SK-N-SH (cell line): Measurements from ENCODE around the gene DDX51. TPM values are rescaled to one million over a fixed set of nuclear protein-coding genes. Genes with fewer than 3 reads are reported as not detected.
A peak's percentile ranks its signal among the peaks of the same experiment; 100 is the strongest.

Experiments used
- CTCF ChIA-PET: fragments of 300-600, 350-600 bp; formaldehyde crosslinking; extraction: SDS; loops from one replicate; lab custom pipeline; 2021; lab: Yijun Ruan, JAX
- POLR2A ChIA-PET: fragments of 350-600 bp; sonication (Branson Sonifier 250); formaldehyde crosslinking; extraction: SDS; loops from one replicate; lab custom pipeline; 2020; ENCODE audit warnings: antibody characterized with exemption, inconsistent platforms; lab: Yijun Ruan, JAX
- DNase-seq: peaks from one replicate; pipeline ENCODE4 v3.0.0; 2012
- H2AFZ ChIP-seq: fragments of 200-600 bp; sonication (generic); 2 replicates; pipeline ENCODE4 v1.8.1; 2016; ENCODE audit warnings: antibody characterized with exemption, mild to moderate bottlenecking, low read depth
- H3F3A ChIP-seq: fragments of 200-600 bp; sonication (generic); replicated peaks from 2 replicates; pipeline ENCODE3; 2016; ENCODE audit warnings: antibody characterized with exemption, mild to moderate bottlenecking; ENCODE audit not compliant: insufficient read depth
- H3K27ac ChIP-seq, 2 experiments: fragments of 200-500 bp in 1 of 2; fragments of 200-600 bp in 1 of 2; sonication (Bioruptor generic) in 1 of 2; sonication (generic), shearing (Covaris generic) in 1 of 2; 2 replicates each; pipeline versions ENCODE4 v1.5.1 to v1.6.1; 2014 to 2016; ENCODE audit warnings: low read depth in 2 of 2, inconsistent platforms in 1 of 2, low read length in 1 of 2, mild to moderate bottlenecking in 1 of 2, mixed read lengths in 1 of 2
- H3K27me3 ChIP-seq: fragments of 200-600 bp; sonication (generic), shearing (Covaris generic); 2 replicates; pipeline ENCODE4 v1.6.1; 2016; ENCODE audit warnings: mixed run types; ENCODE audit not compliant: insufficient read depth
- H3K36me3 ChIP-seq, 2 experiments: fragments of 200-500 bp in 1 of 2; fragments of 200-600 bp in 1 of 2; sonication (Bioruptor generic) in 1 of 2; sonication (generic) in 1 of 2; replicated peaks in 1 of 2; 2 replicates each; pipeline versions ENCODE3 to v1.5.1; 2014 to 2016; ENCODE audit warnings: low read length in 1 of 2, mild to moderate bottlenecking in 1 of 2; ENCODE audit not compliant: insufficient read depth in 2 of 2, control insufficient read depth in 1 of 2
- H3K4me1 ChIP-seq, 2 experiments: fragments of 200-500 bp in 1 of 2; fragments of 200-600 bp in 1 of 2; sonication (Bioruptor generic) in 1 of 2; sonication (generic), shearing (Covaris generic) in 1 of 2; 2 replicates each; pipeline versions ENCODE4 v1.5.1 to v1.6.1; 2014 to 2016; ENCODE audit warnings: low read depth in 1 of 2, low read length in 1 of 2, mixed run types in 1 of 2; ENCODE audit not compliant: insufficient read depth in 2 of 2, control insufficient read depth in 1 of 2
- H3K4me2 ChIP-seq: fragments of 200-600 bp; sonication (generic), shearing (Covaris generic); 2 replicates; pipeline ENCODE4 v1.6.1; 2017; ENCODE audit warnings: mixed run types
- H3K4me3 ChIP-seq, 2 experiments: fragments of 200-500 bp in 1 of 2; fragments of 200-600 bp in 1 of 2; sonication (Bioruptor generic) in 1 of 2; sonication (generic), shearing (Covaris generic) in 1 of 2; 2 replicates each; pipeline versions ENCODE4 v1.5.1 to v1.8.1; 2014 to 2016; ENCODE audit warnings: low read depth in 2 of 2, inconsistent platforms in 1 of 2, low read length in 1 of 2, mild to moderate bottlenecking in 1 of 2, mixed read lengths in 1 of 2, moderate library complexity in 1 of 2
- H3K79me2 ChIP-seq: fragments of 200-600 bp; sonication (generic); 2 replicates; pipeline ENCODE4 v1.8.1; 2017; ENCODE audit warnings: mild to moderate bottlenecking; ENCODE audit not compliant: insufficient read depth
- H3K9ac ChIP-seq: fragments of 200-600 bp; sonication (generic); 2 replicates; pipeline ENCODE4 v1.6.1; 2017; ENCODE audit warnings: mixed run types
- H3K9me2 ChIP-seq: fragments of 200-600 bp; sonication (generic); 2 replicates; pipeline ENCODE4 v1.6.1; 2017; ENCODE audit warnings: mixed run types
- H3K9me3 ChIP-seq: fragments of 200-600 bp; sonication (generic); 2 replicates; pipeline ENCODE4 v1.6.1; 2017; ENCODE audit warnings: mixed run types, mild to moderate bottlenecking, moderate library complexity
- H4K20me1 ChIP-seq: fragments of 200-600 bp; sonication (generic); 2 replicates; pipeline ENCODE4 v1.6.1; 2017; ENCODE audit warnings: mild to moderate bottlenecking, mixed run types; ENCODE audit not compliant: insufficient read depth
- CHD2 ChIP-seq: fragments of 150-350 bp; IDR thresholded peaks from 2 replicates; pipeline ENCODE4 v1.6.1; 2018; ENCODE audit warnings: low read length; ENCODE audit not compliant: partially characterized antibody
- ELF1 ChIP-seq: IDR thresholded peaks from 2 replicates; pipeline ENCODE4 v1.4.0; 2012
- EZH2phosphoT487 ChIP-seq: fragments of 200-600 bp; sonication (generic); IDR thresholded peaks from 2 replicates; pipeline ENCODE4 v1.6.1; 2017; ENCODE audit warnings: low read depth, mixed run types, mild to moderate bottlenecking, antibody characterized with exemption, moderate library complexity, borderline replicate concordance
- FOXJ3 ChIP-seq: sonication (generic); formaldehyde crosslinking; IDR thresholded peaks from 2 replicates; pipeline ENCODE4 v1.5.1; 2020; ENCODE audit warnings: mild to moderate bottlenecking, missing genetic modification reagents
- GATA2 ChIP-seq: sonication (generic); formaldehyde crosslinking; IDR thresholded peaks from 2 replicates; pipeline ENCODE4 v1.5.0; 2020; ENCODE audit warnings: mild to moderate bottlenecking, missing genetic modification reagents
- MEF2A ChIP-seq: IDR thresholded peaks from 2 replicates; pipeline ENCODE4 v1.4.0; 2012; ENCODE audit warnings: low read depth, borderline replicate concordance
- PBX3 ChIP-seq: IDR thresholded peaks from 2 replicates; pipeline ENCODE4; 2012
- POLR2AphosphoS5 ChIP-seq: IDR thresholded peaks from 2 replicates; pipeline ENCODE4 v1.6.1; 2012; ENCODE audit warnings: low read depth, low read length
- RAD21 ChIP-seq: IDR thresholded peaks from 2 replicates; pipeline ENCODE4 v1.6.1; 2012; ENCODE audit warnings: mild to moderate bottlenecking, low read length
- RFX5 ChIP-seq: IDR thresholded peaks from 2 replicates; pipeline ENCODE4 v1.6.1; 2012; ENCODE audit warnings: mild to moderate bottlenecking, improper control_type of control experiment, low read length
- RXRA ChIP-seq: IDR thresholded peaks from 2 replicates; pipeline ENCODE4 v1.4.0; 2012; ENCODE audit warnings: low read depth, mild to moderate bottlenecking, borderline replicate concordance
- SMC3 ChIP-seq: IDR thresholded peaks from 2 replicates; pipeline ENCODE4 v1.6.1; 2012; ENCODE audit warnings: low read depth, low read length, improper control_type of control experiment
- TAF1 ChIP-seq: IDR thresholded peaks from 2 replicates; pipeline ENCODE4 v1.6.1; 2012; ENCODE audit warnings: low read depth, mild to moderate bottlenecking, low read length, moderate library complexity, borderline replicate concordance
- TCF12 ChIP-seq: IDR thresholded peaks from 2 replicates; pipeline ENCODE4 v1.4.0; 2012
- TEAD4 ChIP-seq: IDR thresholded peaks from 2 replicates; pipeline ENCODE4 v1.4.0; 2012; ENCODE audit warnings: mild to moderate bottlenecking, borderline replicate concordance; ENCODE audit not compliant: insufficient read depth
- YY1 ChIP-seq: IDR thresholded peaks from 2 replicates; pipeline ENCODE4 v1.4.0; 2012; ENCODE audit warnings: low read depth, mild to moderate bottlenecking
- WGBS: methylation state at CpG from one replicate; pipeline ENCODE4 v1.1.6; 2017; ENCODE audit warnings: low lambda C conversion rate; 5-methylcytosine and 5-hydroxymethylcytosine counted together
- polyA plus RNA-seq, 3 experiments: library from polyadenylated mRNA; depleted of rRNA; stranded (reverse); fragments of >200 nt; gene quantifications; 2 replicates each; pipeline ENCODE4 v1.2.3, GENCODE V29; 2012
- TF ChIP-seq, protein P1 (sequence below): fragments of 150-350 bp; IDR thresholded peaks from 2 replicates; pipeline ENCODE4 v1.6.1; 2016; ENCODE audit warnings: mild to moderate bottlenecking, low read depth, low read length
- TF ChIP-seq, protein P2 (sequence below): IDR thresholded peaks from 2 replicates; pipeline ENCODE4 v1.4.0; 2012; ENCODE audit warnings: low read depth

DDX51 gene
- polyA plus RNA-seq, 1 of the 3 experiments (the other 2 are of a cell fraction): 17.3 TPM

DNA sequence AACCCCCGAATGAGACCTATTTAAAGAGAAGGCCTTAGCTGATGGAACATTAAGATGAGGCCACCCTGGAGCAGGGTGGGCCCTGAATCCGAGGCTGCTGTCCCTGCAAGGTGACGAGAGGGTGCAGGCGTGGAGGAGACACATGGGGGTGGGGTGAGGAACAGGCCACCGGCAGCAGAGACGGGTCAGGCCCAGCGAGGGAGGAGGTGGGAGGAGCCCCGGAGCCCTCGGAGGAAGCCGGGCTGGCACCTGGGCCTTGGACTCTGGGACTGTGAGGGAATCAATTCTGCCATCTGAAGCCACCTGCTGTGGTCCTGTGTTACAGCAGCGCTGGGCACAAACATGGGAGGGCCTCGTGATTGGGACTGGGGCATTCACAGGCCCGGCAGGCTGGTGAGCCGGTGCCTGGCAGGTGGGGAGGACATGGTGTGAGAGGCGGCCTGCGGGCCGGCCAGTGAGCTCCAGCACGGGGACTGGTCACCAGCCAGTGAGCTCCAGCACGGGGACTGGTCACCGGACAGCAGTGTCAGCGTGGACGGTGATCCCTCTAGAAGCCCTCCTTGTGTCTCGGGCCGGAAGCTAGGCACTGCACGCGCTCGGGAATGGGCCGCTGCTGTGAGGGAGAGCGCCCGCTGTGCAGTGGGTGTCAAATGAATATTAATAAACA lies 46.8 kb upstream of the DDX51 start:
- H3K4me1 ChIP-seq: peaks cover 0 to 3% of the 10 kb centered on the region in 2 experiments; a peak in 1 of 4 replicates
- peaks cover 100% of the 10 kb centered on the region for H3K27me3 ChIP-seq
- no peaks in the 10 kb centered on the region for H3K79me2 ChIP-seq
- H4K20me1 ChIP-seq: no peaks in the 10 kb centered on the region
- ChIA-PET POLR2A (no interaction called here), CTCF (interaction anchor here (1.8 kb wide), 1 partner anchor 223 kb away, joined by 7 read pairs; no protein-coding TSS in a partner anchor)
- H3F3A ChIP-seq: no peaks in the 10 kb centered on the region
- TF ChIP-seq, protein P1, sequence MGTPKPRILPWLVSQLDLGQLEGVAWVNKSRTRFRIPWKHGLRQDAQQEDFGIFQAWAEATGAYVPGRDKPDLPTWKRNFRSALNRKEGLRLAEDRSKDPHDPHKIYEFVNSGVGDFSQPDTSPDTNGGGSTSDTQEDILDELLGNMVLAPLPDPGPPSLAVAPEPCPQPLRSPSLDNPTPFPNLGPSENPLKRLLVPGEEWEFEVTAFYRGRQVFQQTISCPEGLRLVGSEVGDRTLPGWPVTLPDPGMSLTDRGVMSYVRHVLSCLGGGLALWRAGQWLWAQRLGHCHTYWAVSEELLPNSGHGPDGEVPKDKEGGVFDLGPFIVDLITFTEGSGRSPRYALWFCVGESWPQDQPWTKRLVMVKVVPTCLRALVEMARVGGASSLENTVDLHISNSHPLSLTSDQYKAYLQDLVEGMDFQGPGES: no peak
- TF ChIP-seq CHD2: no peak
- WGBS: 67% methylated on average over 22 of the region's 30 CpGs
- H3K9ac ChIP-seq: no peak overlapping the region
- H3K9me3 ChIP-seq: no peaks in the 10 kb centered on the region
- no peak for DNase-seq
- H3K9me2 ChIP-seq: no peaks in the 10 kb centered on the region
- no peak overlapping the region for H2AFZ ChIP-seq
- no peak overlapping the region for H3K27ac ChIP-seq
- H3K4me2 ChIP-seq: no peak overlapping the region
- no peaks in the 10 kb centered on the region for H3K36me3 ChIP-seq
- H3K4me3 ChIP-seq: no peak overlapping the region

GRCh38 chr12:132190012-132190755 lies 46.1 kb upstream of the DDX51 start:
- Histone ChIP-seq H3K4me1 (peaks cover 0 to 3% of the 10 kb centered on the region in 2 experiments; a peak in 1 of 4 replicates), H3K9me2 (no peaks in the 10 kb centered on the region), H2AFZ (peak overlapping the region; percentile 30; the same call in 1 of the 2 replicates), H3K27me3 (peaks cover 100% of the 10 kb centered on the region), H3K36me3 (no peaks in the 10 kb centered on the region), H3K79me2 (no peaks in the 10 kb centered on the region), H3K27ac (no peak overlapping the region), H3K4me2 (peak overlapping the region; percentile 68; the same call in 1 of the 2 replicates), H3K9ac (no peak overlapping the region), H4K20me1 (no peaks in the 10 kb centered on the region), H3K9me3 (no peaks in the 10 kb centered on the region), H3F3A (no peaks in the 10 kb centered on the region), H3K4me3 (peak overlapping the region in 1 of 2 experiments; percentile 21; a peak in 3 of 4 replicates)
- CTCF ChIA-PET: interaction anchor here (1.2 to 1.9 kb wide), 3 partner anchors 224 to 225 kb away, joined by 4 to 7 read pairs (median 4); no protein-coding TSS in a partner anchor
- POLR2A ChIA-PET: no interaction called here
- TF ChIP-seq TEAD4 (no peak), EZH2phosphoT487 (0 out of 2 replicates have a peak, but pooled peaks have one; percentile 45)
- DNase-seq: no peak
- 34% methylated on average over 23 of the region's 59 CpGs for WGBS

DNA sequence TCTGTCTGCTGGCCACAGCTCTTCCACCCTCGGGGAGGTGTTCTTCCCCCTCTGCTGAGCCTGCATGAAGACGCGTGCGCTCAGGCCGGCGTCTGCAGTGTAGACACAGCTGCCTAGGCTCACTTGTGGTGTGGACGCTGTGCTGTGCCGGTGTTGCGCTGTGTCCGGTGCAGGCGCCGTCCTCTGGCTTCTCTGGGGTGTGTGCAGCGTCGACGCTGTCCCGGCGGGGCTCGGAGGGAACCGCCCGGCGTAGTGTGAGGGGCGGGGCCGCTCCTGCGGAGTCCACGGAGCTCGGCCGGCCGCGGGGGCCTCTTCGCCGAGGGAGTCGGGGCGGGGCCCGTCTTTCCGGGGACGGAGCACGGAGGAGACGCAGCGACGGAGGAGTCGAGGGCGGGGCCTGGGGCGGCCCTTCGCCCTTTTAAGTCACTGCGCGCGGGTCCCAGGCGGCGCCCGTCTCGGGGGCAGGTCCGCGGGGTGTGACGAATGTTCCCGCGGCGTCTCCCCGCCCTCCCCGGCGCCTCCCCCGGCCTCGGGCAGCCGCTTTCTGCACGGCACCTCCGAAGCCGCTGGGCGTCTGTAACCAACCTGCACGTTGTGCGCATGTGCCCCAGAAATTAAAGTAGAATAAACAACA lies 45.4 kb upstream of the DDX51 start:
- no peak overlapping the region for H3K9ac ChIP-seq
- CTCF ChIA-PET: interaction anchor here (1.2 to 1.9 kb wide), 3 partner anchors 36 to 226 kb away, joined by 4 to 5 read pairs (median 4); no protein-coding TSS in a partner anchor
- POLR2A ChIA-PET: no interaction called here

More for the DNA sequence above, 45.4 kb upstream of the DDX51 start:
- no peaks in the 10 kb centered on the region for H3F3A ChIP-seq
- H3K27me3 ChIP-seq: peaks cover 100% of the 10 kb centered on the region
- no peaks in the 10 kb centered on the region for H3K9me2 ChIP-seq
- peak overlapping the region; percentile 30; the same call in 1 of the 2 replicates for H2AFZ ChIP-seq
- TF ChIP-seq RXRA: no peak
- no peak for TF ChIP-seq ELF1
- no peak for TF ChIP-seq GATA2 (CRISPR knock-in tag)
- TF ChIP-seq PBX3: no peak
- TF ChIP-seq POLR2AphosphoS5: no peak
- TF ChIP-seq FOXJ3 (CRISPR knock-in tag): no peak
- TF ChIP-seq RAD21: no peak
- TF ChIP-seq, protein P2, sequence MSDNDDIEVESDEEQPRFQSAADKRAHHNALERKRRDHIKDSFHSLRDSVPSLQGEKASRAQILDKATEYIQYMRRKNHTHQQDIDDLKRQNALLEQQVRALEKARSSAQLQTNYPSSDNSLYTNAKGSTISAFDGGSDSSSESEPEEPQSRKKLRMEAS: no peak
- no peak for TF ChIP-seq YY1
- no peak for TF ChIP-seq RFX5
- no peak for TF ChIP-seq MEF2A
- no peak for TF ChIP-seq SMC3
- no peak for TF ChIP-seq TAF1
- TF ChIP-seq TCF12: no peak
- TF ChIP-seq, all 33 proteins: peak for 0
- Histone ChIP-seq H3K36me3 (no peaks in the 10 kb centered on the region), H3K4me2 (peak overlapping the region; percentile 68; the same call in 1 of the 2 replicates), H3K9me3 (no peaks in the 10 kb centered on the region), H3K4me1 (peaks cover 0 to 3% of the 10 kb centered on the region in 2 experiments; a peak in 1 of 4 replicates), H3K27ac (no peak overlapping the region), H3K79me2 (no peaks in the 10 kb centered on the region), H3K4me3 (peak overlapping the region in 1 of 2 experiments; percentile 21; a peak in 3 of 4 replicates), H4K20me1 (no peaks in the 10 kb centered on the region)
- WGBS: 8% methylated on average over 10 of the region's 69 CpGs
- peak; percentile 64 for DNase-seq
